ENCODE measurements around the gene TENM4.

The TENM4 gene

GRCh38 chr11:79366218-79366617 lies 74.6 kb downstream of the TENM4 start:
- DNase-seq (ENCODE audit: low spot score): no peak
- no peak for TF ChIP-seq CTCF (IDR thresholded peaks at IDR 0.05; ENCODE audit: extremely low read depth, missing control alignments)

- no peak for TF ChIP-seq CTCF (IDR thresholded peaks at IDR 0.05; ENCODE audit: extremely low read depth, missing control alignments)
- no peak for DNase-seq (ENCODE audit: low spot score)
Measured at GRCh38 chr11:79363861-79364378, 76.9 kb downstream of the TENM4 start.

GRCh38 chr11:79363256-79363655 lies 77.6 kb downstream of the TENM4 start:
- TF ChIP-seq CTCF (IDR thresholded peaks at IDR 0.05; ENCODE audit: extremely low read depth, missing control alignments): no peak
- no peak for DNase-seq (ENCODE audit: low spot score)

GRCh38 chr11:79362821-79363220 lies 78.0 kb downstream of the TENM4 start:
- no peak for DNase-seq (ENCODE audit: low spot score)
- TF ChIP-seq CTCF (IDR thresholded peaks at IDR 0.05; ENCODE audit: extremely low read depth, missing control alignments): no peak

GRCh38 chr11:79362206-79362757 lies 78.5 kb downstream of the TENM4 start:
- TF ChIP-seq CTCF (IDR thresholded peaks at IDR 0.05; ENCODE audit: extremely low read depth, missing control alignments): no peak
- no peak for DNase-seq (ENCODE audit: low spot score)

- DNase-seq (ENCODE audit: low spot score): no peak
- TF ChIP-seq CTCF (IDR thresholded peaks at IDR 0.05; ENCODE audit: extremely low read depth, missing control alignments): no peak
Measured at GRCh38 chr11:79358258-79358657, 82.6 kb downstream of the TENM4 start.

- DNase-seq (ENCODE audit: low spot score): no peak
- no peak for TF ChIP-seq CTCF (IDR thresholded peaks at IDR 0.05; ENCODE audit: extremely low read depth, missing control alignments)
Measured at GRCh38 chr11:79353706-79354105, 87.1 kb downstream of the TENM4 start.

Data from GM20000 (cell line).